AG04450 (cell line): ENCODE measurements around the gene TOB2. TPM values are rescaled to one million over a fixed set of nuclear protein-coding genes. Genes with fewer than 3 reads are reported as not detected.

Source experiments
- CTCF ChIA-PET: fragments of 300-600, 350-600 bp; formaldehyde crosslinking; extraction: SDS; loops from one replicate; lab custom pipeline; 2022; ENCODE audit warnings: antibody characterized with exemption, inconsistent platforms; lab: Charles Lee
- POLR2A ChIA-PET: fragments of 350-600 bp; formaldehyde crosslinking; extraction: SDS; loops from one replicate; lab custom pipeline; 2021; ENCODE audit warnings: antibody characterized with exemption, inconsistent platforms; lab: Yijun Ruan, JAX
- DNase-seq: peaks from one replicate; pipeline ENCODE4 v3.0.0-alpha.2; 2011; ENCODE audit warnings: low read depth, low spot score
- H3K27ac ChIP-seq: one replicate; pipeline ENCODE4 v1.5.1; 2012; ENCODE audit warnings: low read depth, low read length, control low read depth
- H3K27me3 ChIP-seq: one replicate; pipeline ENCODE4 v1.6.0; 2012; ENCODE audit warnings: low read length; ENCODE audit not compliant: control insufficient read depth, insufficient read depth
- H3K4me3 ChIP-seq: 2 replicates; pipeline ENCODE4 v1.5.1; 2011; ENCODE audit warnings: mild to moderate bottlenecking, low read depth, low read length, control low read depth
- H3K9me3 ChIP-seq: 2 replicates; pipeline ENCODE4 v1.5.1; 2012; ENCODE audit warnings: low read length; ENCODE audit not compliant: control insufficient read depth, insufficient read depth
- CTCF ChIP-seq: IDR thresholded peaks from 2 replicates; pipeline ENCODE4 v1.5.1; 2011; ENCODE audit warnings: low read depth, low read length, control low read depth, inconsistent platforms
- polyA minus RNA-seq: library from RNA; depleted of rRNA, polyadenylated mRNA; stranded (reverse); fragments of >200 nt; gene quantifications from 2 replicates; pipeline ENCODE4 v1.2.3, GENCODE V29; 2011; rRNA and poly(A)+ RNA removed
- polyA plus RNA-seq: library from polyadenylated mRNA; depleted of rRNA; stranded (reverse); fragments of >200 nt; gene quantifications from 2 replicates; pipeline ENCODE4 v1.2.3, GENCODE V29; 2011; rRNA removed

Gene TOB2, protein sequence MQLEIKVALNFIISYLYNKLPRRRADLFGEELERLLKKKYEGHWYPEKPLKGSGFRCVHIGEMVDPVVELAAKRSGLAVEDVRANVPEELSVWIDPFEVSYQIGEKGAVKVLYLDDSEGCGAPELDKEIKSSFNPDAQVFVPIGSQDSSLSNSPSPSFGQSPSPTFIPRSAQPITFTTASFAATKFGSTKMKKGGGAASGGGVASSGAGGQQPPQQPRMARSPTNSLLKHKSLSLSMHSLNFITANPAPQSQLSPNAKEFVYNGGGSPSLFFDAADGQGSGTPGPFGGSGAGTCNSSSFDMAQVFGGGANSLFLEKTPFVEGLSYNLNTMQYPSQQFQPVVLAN
- polyA plus RNA-seq (25.9 and 27.0 TPM in 2 replicates), polyA minus RNA-seq (33.8 and 40.4 TPM in 2 replicates)

DNA sequence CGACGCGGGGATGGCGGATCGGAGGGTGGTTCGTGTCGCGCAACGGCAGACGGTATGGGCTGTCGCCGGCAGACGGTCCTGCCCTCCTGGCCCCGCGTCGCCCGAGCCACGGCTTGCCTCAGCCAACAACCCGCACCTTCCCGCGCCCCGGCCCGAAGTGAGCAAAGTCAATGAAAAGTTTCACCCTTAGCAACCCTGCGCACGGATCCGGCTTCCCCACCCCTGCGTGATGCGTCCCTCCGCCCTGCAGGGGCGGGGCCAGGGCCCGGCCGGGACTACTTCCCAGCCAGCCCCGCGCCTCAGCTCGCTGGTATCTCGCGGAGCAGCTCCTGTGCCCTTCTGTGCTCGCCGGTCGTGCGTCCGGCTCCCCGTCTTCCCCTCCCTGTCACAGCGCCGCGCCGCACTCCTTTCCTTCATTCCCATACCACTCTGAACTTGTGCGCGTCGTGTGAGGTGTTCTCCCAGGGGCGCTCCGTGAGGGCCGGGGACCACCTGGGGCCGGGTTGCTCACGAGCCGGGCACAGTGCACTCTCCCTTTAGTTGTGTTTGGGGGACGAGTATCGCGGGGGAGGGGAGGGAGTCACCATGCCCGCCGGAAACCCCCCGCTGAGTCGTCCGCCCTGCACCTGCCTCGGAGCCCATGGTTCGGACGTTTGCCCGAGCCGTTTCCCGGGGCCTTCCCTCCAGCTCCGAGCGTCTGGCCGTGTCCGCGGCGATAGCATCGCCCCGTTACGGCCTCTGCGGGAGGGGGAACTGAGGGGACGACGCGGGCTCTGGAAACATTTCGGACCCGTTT is at the start of gene TOB2:
TOB2 (minus strand) TSS at position 163 of the 796 bp plus-strand sequence. CDS start 9,456 bp downstream, outside the sequence.
- peak within 1 kb of the TSS; percentile 96 for H3K27ac ChIP-seq
- ChIA-PET CTCF (interaction anchor here (1.0 to 2.3 kb wide), 4 partner anchors 42 to 79 kb away, joined by 3 to 9 read pairs (median 4); no protein-coding TSS in a partner anchor), POLR2A (interaction anchor here (0.6 to 2.6 kb wide), 19 partner anchors 12 to 540 kb away, joined by 3 to 24 read pairs (median 4); partner anchors contain the start of genes ACO2, PHF5A and TEF)
- TF ChIP-seq CTCF, result no peak
- no peaks in the 10 kb centered on the region; the same call in 1 of the 2 replicates for H3K9me3 ChIP-seq
- peak; percentile 91 for DNase-seq
- no peaks in the 10 kb centered on the region for H3K27me3 ChIP-seq
- peak within 1 kb of the TSS; percentile 98 for H3K4me3 ChIP-seq

DNA sequence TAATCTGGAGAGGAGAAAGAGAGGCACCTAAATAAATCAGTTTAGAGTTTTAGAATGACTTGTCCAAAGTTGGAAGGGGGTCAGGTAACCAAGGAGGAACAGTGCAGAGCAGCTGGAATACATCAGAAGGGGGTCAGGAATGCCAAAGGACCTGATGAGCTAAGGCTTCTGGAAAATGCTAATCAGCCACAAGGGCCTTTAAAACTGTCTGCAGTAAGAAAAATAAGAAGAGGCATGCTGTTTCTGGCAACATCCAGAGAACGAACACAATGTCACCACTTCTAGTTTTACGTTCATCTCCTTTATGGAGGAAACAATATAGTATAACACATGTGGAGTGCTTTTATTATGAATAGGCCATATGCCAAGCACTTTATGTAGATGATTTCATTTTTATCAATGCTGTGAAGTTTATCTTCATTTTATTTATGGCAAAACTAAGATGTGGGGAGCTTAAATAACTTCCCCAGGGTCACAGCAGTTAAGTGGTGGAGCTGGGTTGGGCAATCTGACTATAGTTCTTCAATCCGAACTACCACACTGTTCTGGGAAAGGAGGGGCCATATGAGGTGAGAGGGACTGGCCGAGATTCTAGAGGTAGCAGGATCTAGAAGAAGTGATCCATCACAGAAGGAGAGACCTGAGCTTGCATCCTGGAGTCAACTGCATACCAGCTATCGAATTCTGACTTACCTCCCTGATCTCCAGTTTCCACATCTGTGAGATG is 44.9 kb upstream of the TOB2 start:
- Histone ChIP-seq H3K27ac (no peak overlapping the region), H3K9me3 (no peaks in the 10 kb centered on the region), H3K27me3 (no peaks in the 10 kb centered on the region), H3K4me3 (no peak overlapping the region)
- ChIA-PET POLR2A (interaction anchor here (0.6 kb wide), 1 partner anchor 62 kb away, joined by 4 read pairs; no protein-coding TSS in a partner anchor), CTCF (interaction anchor here (1.0 to 3.0 kb wide), 3 partner anchors 11 to 88 kb away, joined by 3 to 14 read pairs (median 3); no protein-coding TSS in a partner anchor)
- no peak for DNase-seq
- TF ChIP-seq CTCF, result no peak

GRCh38 chr22:41488596-41489385 is 42.2 kb upstream of the TOB2 start:
- H3K27ac ChIP-seq, result no peak overlapping the region
- H3K4me3 ChIP-seq, result no peak overlapping the region
- DNase-seq, result no peak
- POLR2A ChIA-PET, result no interaction called here
- TF ChIP-seq CTCF, result no peak
- no peaks in the 10 kb centered on the region for H3K9me3 ChIP-seq
- no peaks in the 10 kb centered on the region for H3K27me3 ChIP-seq
- CTCF ChIA-PET, result interaction anchor here (3.8 kb wide), 1 partner anchor 29 kb away, joined by 16 read pairs; no protein-coding TSS in a partner anchor

DNA sequence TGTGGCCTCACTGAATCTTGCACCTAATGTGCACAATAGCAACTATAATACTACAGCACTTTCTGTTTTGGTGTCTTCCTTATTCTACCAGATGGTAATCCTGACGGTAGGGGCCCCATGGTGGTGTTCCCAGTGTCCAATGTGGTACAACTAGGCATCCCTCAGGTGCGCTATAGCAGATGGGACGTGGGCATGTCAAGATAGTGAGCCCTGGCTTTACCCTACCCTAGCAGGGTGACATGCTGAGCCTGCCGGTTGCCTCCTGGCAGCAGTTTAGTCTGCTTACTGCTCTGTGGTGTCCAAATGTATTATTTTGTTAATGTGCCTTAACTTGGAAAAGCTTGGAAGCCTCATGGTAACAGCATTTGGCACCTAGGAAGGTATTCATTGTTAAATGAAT is 41.5 kb upstream of the TOB2 start:
- Histone ChIP-seq H3K4me3 (no peak overlapping the region), H3K27ac (no peak overlapping the region), H3K9me3 (no peaks in the 10 kb centered on the region), H3K27me3 (no peaks in the 10 kb centered on the region)
- ChIA-PET CTCF (interaction anchor here (3.8 kb wide), 1 partner anchor 30 kb away, joined by 16 read pairs; no protein-coding TSS in a partner anchor), POLR2A (interaction anchor here (0.6 to 1.3 kb wide), 2 partner anchors 31 to 41 kb away, joined by 4 read pairs; partner anchors contain the start of gene TOB2)
- DNase-seq, result no peak
- TF ChIP-seq CTCF, result no peak
